ENCODE measurements around the gene SLC1A1. TPM values are rescaled to one million over a fixed set of nuclear protein-coding genes. Genes with fewer than 3 reads are reported as not detected.
A peak's percentile ranks its signal among the peaks of the same experiment; 100 is the strongest.

SLC1A1 gene
- total and polyA plus RNA-seq, 4 donors, result 0.33 to 86.0 (median 33.2) TPM

DNA sequence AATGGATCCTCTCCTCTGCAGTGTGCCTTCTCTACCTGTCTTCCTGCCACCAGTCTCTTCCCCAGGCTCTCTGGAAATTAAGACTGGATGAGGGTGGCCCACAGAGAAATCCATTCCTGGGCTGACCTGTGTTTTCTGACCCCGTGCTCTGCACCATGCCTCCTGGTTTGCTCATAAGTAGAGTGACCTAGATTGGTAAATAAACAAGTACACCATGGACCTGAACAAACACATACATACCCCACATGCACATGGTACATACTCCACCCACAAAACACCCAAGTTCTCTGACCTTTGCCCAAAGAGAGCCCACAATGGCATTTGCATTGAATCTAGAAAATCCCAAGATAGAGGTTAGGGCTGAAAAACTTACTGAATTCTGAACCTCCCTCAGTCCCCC, 94.4 kb downstream of the SLC1A1 start (continued):
- TF ChIP-seq GABPA (IDR thresholded peaks at IDR 0.05 in 1 of 2, conservative IDR thresholded peaks at IDR 0.05 in 1 of 2), result no peak

DNA sequence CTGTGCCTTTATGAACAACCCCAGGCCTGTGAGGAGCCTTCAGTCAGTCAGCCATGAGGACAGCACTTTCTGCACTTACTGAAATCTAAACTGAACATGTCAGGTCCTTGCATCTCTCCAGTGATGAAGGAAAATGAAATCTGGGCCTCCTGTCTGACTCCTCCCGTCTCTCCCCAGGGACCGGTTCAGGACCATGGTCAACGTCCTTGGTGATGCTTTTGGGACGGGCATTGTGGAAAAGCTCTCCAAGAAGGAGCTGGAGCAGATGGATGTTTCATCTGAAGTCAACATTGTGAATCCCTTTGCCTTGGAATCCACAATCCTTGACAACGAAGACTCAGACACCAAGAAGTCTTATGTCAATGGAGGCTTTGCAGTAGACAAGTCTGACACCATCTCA, 94.9 kb downstream of the SLC1A1 start:
- H3K9ac ChIP-seq (ENCODE audit: low read depth in 1 of 2, low read length in 2 of 2), result no peak overlapping the region
- peaks cover 0 to 9% (median 2%) of the 10 kb centered on the region in 4 donors for H3K36me3 ChIP-seq (ENCODE audit: control insufficient read depth in 4 of 4, insufficient read depth in 3 of 4, low read depth in 1 of 4, low read length in 3 of 4)
- H3K4me3 ChIP-seq (ENCODE audit: low read depth in 1 of 3, low read length in 3 of 3), result no peak overlapping the region
- peak overlapping the region; percentile 86 to 93 for H3K27ac ChIP-seq (ENCODE audit: low read depth in 1 of 2, low read length in 2 of 2)
- no peaks in the 10 kb centered on the region for H3K9me3 ChIP-seq (ENCODE audit: control insufficient read depth in 4 of 4, low read length in 3 of 4)
- no peaks in the 10 kb centered on the region for H3K27me3 ChIP-seq (ENCODE audit: control insufficient read depth in 4 of 4, insufficient read depth in 4 of 4, low read length in 3 of 4)
- TF ChIP-seq REST (IDR thresholded peaks at IDR 0.05) (peak; percentile 98), ZBTB33 (IDR thresholded peaks at IDR 0.05) (no peak)
- no peak for DNase-seq (ENCODE audit: low spot score)
- peaks cover 21 to 61% (median 40%) of the 10 kb centered on the region in 4 donors for H3K4me1 ChIP-seq (ENCODE audit: control insufficient read depth in 4 of 4, insufficient read depth in 4 of 4, low read length in 3 of 4)
- 68% methylated on average over 5 of the region's 5 CpGs for WGBS

DNA sequence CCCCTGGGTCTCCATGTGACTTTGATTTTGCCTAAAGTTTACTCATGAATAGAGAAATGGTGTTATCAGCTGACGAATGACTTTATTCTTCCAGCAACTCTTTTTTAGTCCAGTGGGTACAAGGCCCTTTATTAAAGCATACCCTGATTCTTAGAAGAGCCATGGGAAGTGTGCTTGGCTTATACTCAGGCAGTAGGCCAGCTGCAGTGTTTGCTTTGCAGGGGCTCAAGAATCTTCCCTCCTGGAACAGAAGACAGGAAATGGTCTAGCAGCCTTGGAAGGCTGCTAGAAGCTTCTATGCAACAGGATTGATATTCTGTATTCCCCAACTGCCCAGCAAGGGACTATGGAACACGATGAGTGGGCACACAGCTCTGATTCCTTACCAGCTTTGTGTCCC, 98.5 kb downstream of the SLC1A1 start:
- no peak overlapping the region for H3K27ac ChIP-seq (ENCODE audit: low read depth in 1 of 2, low read length in 2 of 2)
- H3K36me3 ChIP-seq (ENCODE audit: control insufficient read depth in 4 of 4, insufficient read depth in 3 of 4, low read depth in 1 of 4, low read length in 3 of 4), result peaks cover 0 to 3% (median 2%) of the 10 kb centered on the region in 4 donors
- no peak for DNase-seq (ENCODE audit: low spot score)
- no peak for TF ChIP-seq TAF1 (conservative IDR thresholded peaks at IDR 0.05)
- TF ChIP-seq FOXA1 (IDR thresholded peaks at IDR 0.05), result no peak
- TF ChIP-seq, protein P1, sequence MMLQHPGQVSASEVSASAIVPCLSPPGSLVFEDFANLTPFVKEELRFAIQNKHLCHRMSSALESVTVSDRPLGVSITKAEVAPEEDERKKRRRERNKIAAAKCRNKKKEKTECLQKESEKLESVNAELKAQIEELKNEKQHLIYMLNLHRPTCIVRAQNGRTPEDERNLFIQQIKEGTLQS (IDR thresholded peaks at IDR 0.05), result no peak
- TF ChIP-seq FOXA2 (IDR thresholded peaks at IDR 0.05), result no peak
- TF ChIP-seq RAD21 (IDR thresholded peaks at IDR 0.05), result no peak
- TF ChIP-seq MAX (IDR thresholded peaks at IDR 0.05), result no peak
- TF ChIP-seq YY1 (IDR thresholded peaks at IDR 0.05), result no peak
- no peak for TF ChIP-seq JUND (IDR thresholded peaks at IDR 0.05)
- no peak for TF ChIP-seq HNF4A (conservative IDR thresholded peaks at IDR 0.05)
- 85% methylated on average over 2 of the region's 2 CpGs for WGBS
- H3K4me1 ChIP-seq (ENCODE audit: control insufficient read depth in 4 of 4, insufficient read depth in 4 of 4, low read length in 3 of 4), result peaks cover 12 to 47% (median 19%) of the 10 kb centered on the region in 4 donors
- no peak overlapping the region for H3K4me3 ChIP-seq (ENCODE audit: low read depth in 1 of 3, low read length in 3 of 3)
- no peaks in the 10 kb centered on the region for H3K9me3 ChIP-seq (ENCODE audit: control insufficient read depth in 4 of 4, low read length in 3 of 4)
- no peaks in the 10 kb centered on the region for H3K27me3 ChIP-seq (ENCODE audit: control insufficient read depth in 4 of 4, insufficient read depth in 4 of 4, low read length in 3 of 4)
- H3K9ac ChIP-seq (ENCODE audit: low read depth in 1 of 2, low read length in 2 of 2), result no peak overlapping the region
